HG02588 (cell line): ENCODE measurements around the gene SLX9.

ENCODE experiments used
- ATAC-seq: cut with Tn5 transposase; IDR thresholded peaks from one replicate; pipeline ENCODE4 v1.9.1; 2021; ENCODE audit warnings: mild to moderate bottlenecking, moderate library complexity; ENCODE audit not compliant: unreplicated experiment

SLX9 gene

GRCh38 chr21:44929242-44929798 is 10.5 kb upstream of the SLX9 start:
- ATAC-seq = no peak

GRCh38 chr21:44929799-44930542 is 9.9 kb upstream of the SLX9 start:
- no peak for ATAC-seq

GRCh38 chr21:44930543-44930981 is 9.3 kb upstream of the SLX9 start:
- ATAC-seq = no peak

- ATAC-seq = no peak
Observed at GRCh38 chr21:44931137-44931500, 8.7 kb upstream of the SLX9 start.

- no peak for ATAC-seq
Observed at GRCh38 chr21:44931501-44932407, 8.1 kb upstream of the SLX9 start.

GRCh38 chr21:44932408-44933181 is 7.2 kb upstream of the SLX9 start:
- ATAC-seq = no peak

GRCh38 chr21:44933199-44933917 is 6.5 kb upstream of the SLX9 start:
- no peak for ATAC-seq

GRCh38 chr21:44933918-44934260 is 5.9 kb upstream of the SLX9 start:
- no peak for ATAC-seq

- no peak for ATAC-seq
Observed at GRCh38 chr21:44934276-44934675, 5.6 kb upstream of the SLX9 start.

GRCh38 chr21:44934797-44935532 is 4.9 kb upstream of the SLX9 start:
- ATAC-seq = no peak

GRCh38 chr21:44935533-44935927 is 4.3 kb upstream of the SLX9 start:
- no peak for ATAC-seq

GRCh38 chr21:44938772-44939531 is 877 bp upstream of the SLX9 start:
- ATAC-seq = no peak

GRCh38 chr21:44940116-44940631 is 345 bp downstream of the SLX9 start:
- peak; percentile 21 for ATAC-seq

GRCh38 chr21:44941567-44941966 is 1.7 kb downstream of the SLX9 start:
- ATAC-seq = no peak

GRCh38 chr21:44942566-44942965 is 2.7 kb downstream of the SLX9 start:
- no peak for ATAC-seq

GRCh38 chr21:44943005-44943685 is 3.3 kb downstream of the SLX9 start:
- ATAC-seq = no peak

- no peak for ATAC-seq
Observed at GRCh38 chr21:44943686-44944550, 4.1 kb downstream of the SLX9 start.
